Suprapubic skin (tissue), 3 donors: Measurements from ENCODE around the gene BMPER.

Source experiments
- POLR2AphosphoS5 ChIP-seq, 3 donors: sonication (generic); formaldehyde crosslinking; IDR thresholded peaks; one replicate each; pipeline ENCODE4 v1.6.1; 2017; ENCODE audit warnings: antibody characterized with exemption in 3 of 3
- TF ChIP-seq, protein P1 (sequence below), 2 donors: fragments of 200-600 bp in 1 of 2; fragments of 450-650 bp in 1 of 2; sonication (generic) in 1 of 2; IDR thresholded peaks; one replicate each; pipeline ENCODE4 v1.5.1; 2016 to 2019; ENCODE audit warnings: antibody characterized with exemption in 2 of 2, mild to moderate bottlenecking in 1 of 2, moderate library complexity in 1 of 2

DNA sequence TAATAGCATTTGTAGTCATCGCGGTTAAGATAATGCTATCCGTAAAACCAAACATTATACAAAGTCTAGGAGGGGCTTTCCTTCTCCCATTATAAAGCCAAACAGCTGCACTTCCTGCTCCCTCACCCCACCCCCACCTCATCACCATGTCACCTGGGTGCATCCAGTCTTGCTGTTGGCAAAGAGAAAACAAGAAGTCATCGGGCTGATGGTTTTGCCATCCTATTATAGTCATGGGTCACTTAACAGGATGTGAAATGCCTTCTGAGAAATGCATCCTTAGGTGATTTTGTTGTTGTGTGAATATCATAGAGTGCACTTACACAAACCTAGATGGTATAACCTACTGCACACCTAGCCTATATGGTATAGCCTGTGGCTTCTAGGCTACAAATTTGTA is 157.0 kb downstream of the BMPER start:
- TF ChIP-seq, protein P1, sequence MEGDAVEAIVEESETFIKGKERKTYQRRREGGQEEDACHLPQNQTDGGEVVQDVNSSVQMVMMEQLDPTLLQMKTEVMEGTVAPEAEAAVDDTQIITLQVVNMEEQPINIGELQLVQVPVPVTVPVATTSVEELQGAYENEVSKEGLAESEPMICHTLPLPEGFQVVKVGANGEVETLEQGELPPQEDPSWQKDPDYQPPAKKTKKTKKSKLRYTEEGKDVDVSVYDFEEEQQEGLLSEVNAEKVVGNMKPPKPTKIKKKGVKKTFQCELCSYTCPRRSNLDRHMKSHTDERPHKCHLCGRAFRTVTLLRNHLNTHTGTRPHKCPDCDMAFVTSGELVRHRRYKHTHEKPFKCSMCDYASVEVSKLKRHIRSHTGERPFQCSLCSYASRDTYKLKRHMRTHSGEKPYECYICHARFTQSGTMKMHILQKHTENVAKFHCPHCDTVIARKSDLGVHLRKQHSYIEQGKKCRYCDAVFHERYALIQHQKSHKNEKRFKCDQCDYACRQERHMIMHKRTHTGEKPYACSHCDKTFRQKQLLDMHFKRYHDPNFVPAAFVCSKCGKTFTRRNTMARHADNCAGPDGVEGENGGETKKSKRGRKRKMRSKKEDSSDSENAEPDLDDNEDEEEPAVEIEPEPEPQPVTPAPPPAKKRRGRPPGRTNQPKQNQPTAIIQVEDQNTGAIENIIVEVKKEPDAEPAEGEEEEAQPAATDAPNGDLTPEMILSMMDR (IDR thresholded peaks at IDR 0.05), result no peak
- TF ChIP-seq POLR2AphosphoS5 (IDR thresholded peaks at IDR 0.05), result no peak
